GM10847 (cell line): ENCODE measurements around the gene GFPT1.

Experiments
- POLR2A ChIP-seq: IDR thresholded peaks from 2 replicates; pipeline ENCODE4 v1.6.1; 2011; ENCODE audit not compliant: insufficient read length; ENCODE audit errors: extremely low read depth

Gene GFPT1

DNA sequence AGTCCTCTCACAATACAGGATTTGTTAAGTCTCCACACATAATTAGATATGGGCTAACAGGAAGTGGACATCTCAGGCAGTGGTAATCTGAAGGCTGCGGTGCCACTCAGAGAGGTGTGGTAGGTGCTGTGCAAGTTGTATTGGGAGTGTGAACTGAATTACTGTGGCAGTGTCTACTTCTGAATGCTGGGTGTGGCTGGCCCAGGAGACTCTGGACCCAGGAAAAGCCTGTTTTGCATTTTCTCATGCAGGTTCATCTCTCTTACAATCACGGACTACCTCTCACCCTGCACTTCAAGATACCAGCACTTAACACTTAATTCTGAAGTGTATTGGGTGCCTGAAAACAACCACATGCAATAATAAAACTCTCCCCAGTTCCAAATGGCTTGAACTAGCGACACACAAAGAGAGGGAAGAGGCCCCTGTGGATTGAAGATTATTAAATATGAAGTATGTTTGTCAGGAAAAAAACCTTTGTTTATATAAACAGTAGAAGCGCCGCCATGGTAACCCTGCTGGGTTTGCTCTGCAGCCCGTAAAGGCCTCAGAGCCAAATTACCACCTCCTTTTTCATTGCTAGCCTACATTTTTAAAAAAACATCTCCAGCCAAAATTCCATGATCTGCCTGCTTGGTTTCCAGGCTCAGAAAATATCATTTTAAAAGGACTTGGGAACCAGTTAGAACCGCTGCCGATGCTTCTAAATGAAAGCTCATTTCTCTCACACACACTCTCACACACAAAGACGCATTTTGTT, 77.5 kb downstream of the GFPT1 start:
- TF ChIP-seq POLR2A, result no peak

DNA sequence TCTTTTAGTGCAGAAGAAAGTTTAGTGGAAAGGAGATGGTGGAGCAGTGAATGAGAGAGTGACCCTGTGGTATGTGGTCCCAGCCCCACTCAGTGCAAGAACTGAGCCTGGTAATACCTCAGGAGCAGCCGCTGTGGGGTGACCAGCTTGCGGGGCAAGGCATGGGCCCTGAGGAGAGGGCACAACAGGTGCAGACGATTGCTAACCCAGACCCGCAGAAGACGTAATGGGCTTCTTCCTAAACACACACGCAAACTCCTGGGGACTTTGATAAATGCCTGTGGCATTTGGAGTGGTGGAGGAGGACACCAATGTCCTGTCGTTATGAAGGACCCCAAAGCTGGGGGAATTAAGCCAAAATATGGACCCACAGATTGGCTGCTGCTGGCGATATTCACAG, 78.7 kb downstream of the GFPT1 start:
- TF ChIP-seq POLR2A, result no peak

- no peak for TF ChIP-seq POLR2A
Observed at GRCh38 chr2:69307579-69308064, 79.4 kb downstream of the GFPT1 start.

GRCh38 chr2:69306822-69307578, 80.0 kb downstream of the GFPT1 start:
- TF ChIP-seq POLR2A, result no peak

- TF ChIP-seq POLR2A, result no peak
Observed at GRCh38 chr2:69306393-69306821, 80.6 kb downstream of the GFPT1 start.

DNA sequence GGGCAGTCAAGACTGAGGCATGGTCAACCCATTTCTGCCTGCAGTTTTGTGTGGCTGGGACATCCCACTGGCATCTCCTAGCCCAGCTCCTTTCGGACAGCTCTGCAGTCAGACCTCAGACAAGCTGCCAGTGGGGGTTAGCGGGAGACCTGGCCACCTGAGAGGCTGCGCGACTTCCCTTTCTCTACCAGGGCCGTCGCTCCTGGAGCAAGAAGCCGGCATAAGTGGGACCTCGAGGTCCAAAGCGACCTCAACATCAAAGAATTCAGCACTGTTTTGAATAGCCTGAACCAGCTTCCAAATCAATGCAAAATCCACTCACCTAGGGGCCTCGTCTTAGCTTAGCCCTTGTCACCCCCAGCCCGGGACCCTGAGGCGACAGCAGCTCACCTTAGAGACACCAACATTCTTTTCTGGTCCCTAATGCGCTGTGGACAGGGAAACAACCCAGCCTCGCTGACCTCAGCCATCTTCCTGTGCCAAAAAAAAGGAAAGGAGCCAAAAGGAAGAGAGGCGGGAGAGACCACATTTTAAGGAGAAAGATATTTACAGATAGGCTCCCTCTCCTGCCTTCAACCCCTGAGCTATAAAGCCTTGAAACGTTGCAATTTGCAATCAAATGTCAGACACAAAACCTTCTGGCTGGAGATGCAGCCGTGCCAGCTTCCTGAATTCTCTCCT, 81.2 kb downstream of the GFPT1 start:
- TF ChIP-seq POLR2A, result no peak

- TF ChIP-seq POLR2A, result no peak
Observed at GRCh38 chr2:69305166-69305565, 81.9 kb downstream of the GFPT1 start.

DNA sequence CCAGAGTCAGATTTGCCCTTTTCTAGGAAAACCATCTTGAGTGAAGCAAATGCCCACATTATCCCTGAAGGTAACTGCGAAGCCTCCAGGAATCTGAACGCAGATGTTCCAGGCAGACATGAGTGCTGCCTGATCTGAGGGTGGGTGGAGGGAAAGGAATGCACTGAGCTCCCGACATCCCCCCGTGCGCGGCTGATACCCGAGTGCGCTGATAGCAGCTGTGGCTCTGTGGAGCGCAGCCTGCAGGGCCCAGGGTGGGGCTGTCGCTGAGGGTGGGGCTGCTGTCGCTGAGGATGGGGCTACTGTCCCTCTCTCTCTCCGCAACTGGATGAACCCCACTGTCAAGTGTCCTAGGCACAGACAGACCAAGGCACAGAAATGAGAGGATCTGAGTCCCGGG, 82.4 kb downstream of the GFPT1 start:
- no peak for TF ChIP-seq POLR2A

DNA sequence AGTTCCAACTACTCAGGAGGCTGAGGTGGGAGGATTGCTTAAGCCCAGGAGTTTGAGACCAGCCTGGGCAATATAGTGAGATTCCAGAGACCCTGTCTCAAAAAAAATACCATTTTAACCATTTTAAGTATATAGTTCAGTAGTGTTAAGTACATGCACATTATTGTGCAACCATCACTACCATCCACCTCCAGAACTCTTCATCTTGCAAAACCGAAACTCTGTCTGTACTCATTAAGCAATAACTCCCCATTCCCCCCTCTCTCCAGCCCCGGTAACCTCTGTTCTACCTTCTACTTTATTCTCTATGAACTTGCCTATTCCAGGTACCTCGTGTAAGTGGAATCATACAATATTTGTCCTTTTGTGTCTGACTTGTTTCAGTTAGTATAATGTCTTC, 86.4 kb downstream of the GFPT1 start:
- no peak for TF ChIP-seq POLR2A

- TF ChIP-seq POLR2A, result no peak
Observed at GRCh38 chr2:69299772-69300516, 87.1 kb downstream of the GFPT1 start.

DNA sequence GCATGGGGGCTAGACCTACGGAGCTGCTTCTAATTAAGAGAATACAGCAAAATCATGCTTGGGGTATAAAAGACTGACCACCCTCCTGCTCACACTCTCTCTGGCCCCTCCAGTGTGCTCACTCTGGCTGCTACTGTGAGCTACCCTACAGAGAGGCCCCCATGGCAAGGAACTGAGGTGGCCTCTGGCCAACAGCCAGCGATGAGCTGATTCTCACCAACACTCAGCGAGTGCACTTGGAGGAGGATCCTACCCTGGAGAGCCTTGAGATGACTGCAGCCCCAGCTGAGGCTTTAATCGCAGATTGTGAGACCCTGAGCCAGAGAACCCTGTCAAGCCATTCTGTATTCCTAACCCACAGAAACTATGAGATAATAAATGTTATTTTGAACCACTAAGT, 88.2 kb downstream of the GFPT1 start:
- TF ChIP-seq POLR2A, result no peak

GRCh38 chr2:69298261-69298660, 88.8 kb downstream of the GFPT1 start:
- no peak for TF ChIP-seq POLR2A

DNA sequence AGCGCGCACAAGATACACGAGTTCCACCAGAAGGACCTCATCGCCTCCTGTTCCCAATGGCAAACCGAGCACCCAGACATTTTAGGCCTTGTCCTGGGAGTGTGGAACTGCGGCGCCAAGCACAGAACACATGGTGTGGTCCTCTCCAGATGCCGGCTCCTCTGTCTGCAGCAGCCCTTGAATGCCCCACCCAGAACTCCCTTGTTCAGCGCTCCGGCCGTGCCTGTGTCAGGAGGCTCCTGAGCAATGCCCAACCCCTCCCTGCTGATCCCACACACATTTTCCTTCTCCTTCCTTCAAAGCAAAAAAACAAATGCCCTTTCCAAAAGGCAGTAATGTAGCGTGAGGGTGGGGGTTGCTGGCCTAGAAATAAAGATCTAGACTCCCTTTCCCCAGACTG, 89.8 kb downstream of the GFPT1 start:
- TF ChIP-seq POLR2A, result no peak

DNA sequence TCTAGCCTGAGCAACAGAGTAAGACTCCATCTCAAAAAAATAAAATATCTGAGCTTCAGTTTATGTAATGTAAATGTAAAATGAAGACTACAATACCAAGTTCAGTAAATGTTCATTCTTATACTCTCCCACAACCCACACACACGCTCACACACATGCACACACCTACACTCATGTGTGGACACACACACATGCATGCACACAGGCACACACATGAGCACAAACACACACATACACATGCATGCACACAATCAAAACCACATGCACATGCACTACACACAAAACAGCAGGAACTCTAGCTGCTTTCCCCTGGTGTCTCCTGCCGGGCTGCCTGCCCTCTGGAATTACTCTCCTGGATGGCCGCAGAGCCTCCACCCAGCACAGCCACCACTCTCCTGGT, 90.6 kb downstream of the GFPT1 start:
- TF ChIP-seq POLR2A, result no peak

DNA sequence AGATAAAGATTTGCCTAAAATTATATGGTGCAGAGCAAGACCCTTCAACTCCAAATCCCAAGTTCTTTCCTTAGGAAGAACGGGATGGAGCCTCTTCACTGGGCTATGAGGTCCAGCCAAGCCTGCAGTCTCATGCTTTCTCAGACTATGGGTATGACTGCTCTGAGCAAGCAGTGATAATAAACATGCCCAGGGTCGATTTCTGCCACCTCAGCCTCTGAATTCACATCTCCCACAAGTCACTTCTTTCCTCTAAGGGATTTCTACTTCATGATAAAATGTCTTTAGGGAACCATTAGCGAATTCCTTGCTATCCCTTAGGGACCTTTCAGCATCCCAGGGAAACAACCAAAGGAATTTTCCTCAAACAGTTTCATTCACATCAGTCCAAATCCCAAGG, 94.8 kb downstream of the GFPT1 start:
- TF ChIP-seq POLR2A, result no peak
